ENCODE measurements around the gene PEMT.

The PEMT gene

DNA sequence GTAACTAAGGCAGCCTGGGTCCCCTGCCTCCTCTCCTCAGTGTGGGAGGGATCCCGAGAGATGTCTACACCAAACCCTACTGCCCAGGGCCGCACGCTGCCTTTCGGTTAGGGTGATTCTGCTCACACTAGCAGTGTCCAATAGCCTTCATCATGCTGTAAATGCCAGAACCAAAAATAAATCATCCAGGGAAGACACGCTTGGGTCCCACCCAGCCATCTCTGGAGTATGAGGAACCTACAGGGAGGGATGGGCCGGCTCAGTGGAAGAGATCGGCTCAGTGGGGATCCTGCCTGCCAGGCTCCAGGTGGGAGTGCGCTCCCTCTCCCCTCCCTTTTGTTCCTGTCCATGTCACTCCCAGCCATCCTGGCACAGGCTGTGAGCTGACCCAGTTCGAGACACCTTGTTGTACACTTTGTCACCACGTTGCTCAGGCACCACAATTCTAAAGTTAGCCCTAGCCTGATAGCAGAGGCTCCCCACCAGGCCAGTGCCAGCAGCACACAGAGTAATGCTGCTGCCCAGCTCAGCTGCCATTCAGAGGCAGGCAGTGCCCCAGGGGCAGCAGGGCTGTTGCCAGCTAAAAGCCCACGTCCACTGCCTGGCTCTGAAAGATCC is 24.5 kb downstream of the PEMT start:
- no peaks in the 10 kb centered on the region; the same call in 1 of the 2 replicates for H3K36me3 ChIP-seq (ENCODE audit: insufficient read depth, low read length)
- no peak overlapping the region for H3K27ac ChIP-seq (ENCODE audit: low read depth, low read length, poor library complexity, severe bottlenecking)
- no peaks in the 10 kb centered on the region for H4K20me1 ChIP-seq (ENCODE audit: insufficient read depth, low read length)
- H2AFZ ChIP-seq (ENCODE audit: low read length), result no peak overlapping the region
- no peaks in the 10 kb centered on the region for H3K9me3 ChIP-seq (ENCODE audit: low read length)
- no peak overlapping the region for H3K4me2 ChIP-seq (ENCODE audit: low read length)
- H3K4me3 ChIP-seq (ENCODE audit: low read depth, low read length, poor library complexity, severe bottlenecking), result no peak overlapping the region
- no peak overlapping the region for H3K9ac ChIP-seq (ENCODE audit: low read length)
- no peaks in the 10 kb centered on the region for H3F3A ChIP-seq (ENCODE audit: insufficient read depth, low read length)
- H3K9me2 ChIP-seq (ENCODE audit: low read depth, low read length), result no peaks in the 10 kb centered on the region
- TF ChIP-seq EZH2 (IDR thresholded peaks at IDR 0.05; ENCODE audit: borderline replicate concordance, low read length), result no peak
- TF ChIP-seq, protein P1, sequence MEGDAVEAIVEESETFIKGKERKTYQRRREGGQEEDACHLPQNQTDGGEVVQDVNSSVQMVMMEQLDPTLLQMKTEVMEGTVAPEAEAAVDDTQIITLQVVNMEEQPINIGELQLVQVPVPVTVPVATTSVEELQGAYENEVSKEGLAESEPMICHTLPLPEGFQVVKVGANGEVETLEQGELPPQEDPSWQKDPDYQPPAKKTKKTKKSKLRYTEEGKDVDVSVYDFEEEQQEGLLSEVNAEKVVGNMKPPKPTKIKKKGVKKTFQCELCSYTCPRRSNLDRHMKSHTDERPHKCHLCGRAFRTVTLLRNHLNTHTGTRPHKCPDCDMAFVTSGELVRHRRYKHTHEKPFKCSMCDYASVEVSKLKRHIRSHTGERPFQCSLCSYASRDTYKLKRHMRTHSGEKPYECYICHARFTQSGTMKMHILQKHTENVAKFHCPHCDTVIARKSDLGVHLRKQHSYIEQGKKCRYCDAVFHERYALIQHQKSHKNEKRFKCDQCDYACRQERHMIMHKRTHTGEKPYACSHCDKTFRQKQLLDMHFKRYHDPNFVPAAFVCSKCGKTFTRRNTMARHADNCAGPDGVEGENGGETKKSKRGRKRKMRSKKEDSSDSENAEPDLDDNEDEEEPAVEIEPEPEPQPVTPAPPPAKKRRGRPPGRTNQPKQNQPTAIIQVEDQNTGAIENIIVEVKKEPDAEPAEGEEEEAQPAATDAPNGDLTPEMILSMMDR (IDR thresholded peaks at IDR 0.05; ENCODE audit: low read length), result no peak
- peaks cover 1% of the 10 kb centered on the region for H3K4me1 ChIP-seq (ENCODE audit: insufficient read depth, low read length, severe bottlenecking)
- H3K79me2 ChIP-seq (ENCODE audit: insufficient read depth, low read length), result no peaks in the 10 kb centered on the region
- H3K27me3 ChIP-seq (ENCODE audit: insufficient read depth, low read length), result no peaks in the 10 kb centered on the region

DNA sequence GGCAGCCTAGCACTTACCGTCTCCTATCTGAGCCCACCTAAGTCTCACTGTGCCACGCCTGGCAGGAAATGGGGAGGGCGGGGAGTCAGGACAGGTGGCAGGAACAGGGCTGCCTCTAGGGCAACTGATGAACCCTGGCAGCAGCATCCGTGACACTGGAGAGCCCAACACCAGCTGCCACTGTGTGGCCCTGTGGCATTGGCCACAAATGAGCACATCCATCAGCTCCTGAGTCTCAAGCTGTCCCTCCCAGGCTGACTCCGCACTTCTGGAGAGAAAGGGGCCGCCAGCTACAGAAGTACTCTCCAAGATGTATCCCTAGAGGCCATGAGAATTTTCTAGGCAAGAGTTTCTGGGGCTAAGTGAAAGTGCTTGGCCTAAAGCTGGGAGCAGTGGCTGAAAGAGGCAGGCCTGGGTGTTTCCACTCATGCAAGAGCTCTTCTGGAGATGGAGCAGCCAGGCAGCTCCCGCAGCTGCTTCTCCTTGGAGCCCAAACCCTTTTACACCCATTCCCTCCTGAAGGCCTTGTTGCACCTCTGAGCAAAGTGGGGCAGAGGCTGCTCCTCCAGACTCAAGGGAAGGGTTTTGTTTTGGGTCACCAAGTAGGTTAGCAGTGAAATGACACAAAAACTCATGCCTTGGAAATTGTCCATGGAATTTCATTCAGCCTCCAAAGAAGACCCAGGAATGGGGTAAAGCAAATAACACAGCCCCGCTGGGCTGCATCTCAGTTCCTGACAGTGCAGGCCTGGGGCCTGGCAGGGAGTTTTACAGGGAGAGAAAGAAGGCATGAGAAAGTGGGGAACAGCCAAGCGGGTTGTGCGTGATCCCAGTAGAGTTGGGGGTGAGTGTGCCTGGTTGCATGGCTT is 25.8 kb downstream of the PEMT start:
- Histone ChIP-seq H3K9ac (ENCODE audit: low read length) (no peak overlapping the region), H3K4me1 (ENCODE audit: insufficient read depth, low read length, severe bottlenecking) (peaks cover 6% of the 10 kb centered on the region)

DNA sequence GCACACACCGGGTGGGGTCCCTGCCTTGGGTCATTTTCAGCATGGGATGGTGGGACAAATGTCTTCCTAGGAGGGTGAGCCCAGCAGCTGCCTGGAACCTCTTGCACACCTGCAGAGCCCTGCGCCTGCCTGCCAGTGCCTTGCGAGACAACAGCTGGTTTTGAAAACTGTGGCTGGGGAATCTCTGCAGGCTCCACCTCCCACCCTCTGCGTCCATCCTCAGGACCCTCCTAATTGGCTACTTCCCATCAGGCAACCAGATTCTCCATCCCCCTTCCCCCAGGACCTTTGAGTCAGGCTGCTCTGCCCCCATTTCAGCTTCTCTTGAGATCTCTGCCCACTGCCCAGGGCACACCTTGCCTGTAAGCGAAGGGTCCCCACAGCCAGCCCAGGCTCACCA is 26.6 kb downstream of the PEMT start:
- Histone ChIP-seq H3K4me3 (ENCODE audit: low read depth, low read length, poor library complexity, severe bottlenecking) (no peak overlapping the region), H3K79me2 (ENCODE audit: insufficient read depth, low read length) (no peaks in the 10 kb centered on the region), H4K20me1 (ENCODE audit: insufficient read depth, low read length) (no peaks in the 10 kb centered on the region), H3K4me2 (ENCODE audit: low read length) (no peak overlapping the region), H3K36me3 (ENCODE audit: insufficient read depth, low read length) (no peaks in the 10 kb centered on the region), H3K4me1 (ENCODE audit: insufficient read depth, low read length, severe bottlenecking) (peaks cover 6% of the 10 kb centered on the region), H3K9me2 (ENCODE audit: low read depth, low read length) (no peaks in the 10 kb centered on the region), H2AFZ (ENCODE audit: low read length) (no peak overlapping the region), H3F3A (ENCODE audit: insufficient read depth, low read length) (no peaks in the 10 kb centered on the region), H3K9ac (ENCODE audit: low read length) (no peak overlapping the region), H3K27ac (ENCODE audit: low read depth, low read length, poor library complexity, severe bottlenecking) (no peak overlapping the region), H3K9me3 (ENCODE audit: low read length) (no peaks in the 10 kb centered on the region), H3K27me3 (ENCODE audit: insufficient read depth, low read length) (no peaks in the 10 kb centered on the region)
- TF ChIP-seq EZH2 (IDR thresholded peaks at IDR 0.05; ENCODE audit: borderline replicate concordance, low read length), result no peak
- TF ChIP-seq, protein P1 (IDR thresholded peaks at IDR 0.05; ENCODE audit: low read length), result no peak

More for the DNA sequence above, 25.8 kb downstream of the PEMT start:
- Histone ChIP-seq H3K9me2 (ENCODE audit: low read depth, low read length) (no peaks in the 10 kb centered on the region), H2AFZ (ENCODE audit: low read length) (no peak overlapping the region), H3K27ac (ENCODE audit: low read depth, low read length, poor library complexity, severe bottlenecking) (no peak overlapping the region), H3K79me2 (ENCODE audit: insufficient read depth, low read length) (no peaks in the 10 kb centered on the region), H4K20me1 (ENCODE audit: insufficient read depth, low read length) (no peaks in the 10 kb centered on the region), H3F3A (ENCODE audit: insufficient read depth, low read length) (no peaks in the 10 kb centered on the region), H3K9me3 (ENCODE audit: low read length) (no peaks in the 10 kb centered on the region), H3K4me2 (ENCODE audit: low read length) (no peak overlapping the region), H3K4me3 (ENCODE audit: low read depth, low read length, poor library complexity, severe bottlenecking) (no peak overlapping the region), H3K36me3 (ENCODE audit: insufficient read depth, low read length) (no peaks in the 10 kb centered on the region), H3K27me3 (ENCODE audit: insufficient read depth, low read length) (no peaks in the 10 kb centered on the region)
- TF ChIP-seq EZH2 (IDR thresholded peaks at IDR 0.05; ENCODE audit: borderline replicate concordance, low read length), result no peak
- TF ChIP-seq, protein P1 (IDR thresholded peaks at IDR 0.05; ENCODE audit: low read length), result no peak
